ENCODE results near the gene SMU1. TPM values are rescaled to one million over a fixed set of nuclear protein-coding genes. Genes with fewer than 3 reads are reported as not detected.

SMU1 gene
- total RNA-seq, 1 donor from 2014 or later = 19.6 TPM

DNA sequence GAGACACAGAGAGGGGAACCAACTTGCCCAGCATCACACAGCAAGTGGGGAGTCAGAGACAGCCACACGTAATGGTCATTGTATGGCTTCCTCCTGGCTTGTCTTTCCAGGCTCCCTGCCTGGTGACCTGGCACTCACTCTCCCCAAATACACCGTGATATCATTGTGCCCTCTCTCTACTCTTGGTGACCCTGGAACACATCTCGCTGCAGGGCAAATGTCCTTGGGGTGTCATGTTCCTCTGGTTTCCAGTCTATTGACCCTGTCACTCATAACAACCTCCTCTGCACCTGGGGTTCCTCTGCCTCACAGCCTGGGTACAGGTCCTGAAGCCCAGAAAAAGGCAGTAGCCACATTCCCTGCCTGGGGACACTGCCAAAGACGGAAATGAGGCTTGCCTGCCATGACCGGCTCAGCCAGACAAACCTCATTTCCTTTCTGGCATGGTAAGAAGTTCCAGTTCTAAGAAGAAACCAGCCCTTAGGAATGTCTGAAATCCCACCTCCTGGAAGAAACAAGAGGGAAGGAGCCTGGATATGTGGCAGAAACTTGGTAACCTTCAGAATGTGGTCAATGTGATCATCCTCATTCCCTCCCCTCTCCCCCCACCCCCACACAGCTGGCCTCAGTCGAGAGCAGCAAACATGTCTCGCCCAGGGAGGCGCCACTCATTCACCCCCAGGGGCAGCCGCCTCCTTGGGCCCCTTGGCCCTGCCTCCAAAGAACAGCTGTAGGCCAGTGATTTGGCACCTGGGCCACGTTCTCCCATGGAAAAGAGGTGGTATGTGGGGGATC lies 30.6 kb upstream of the SMU1 start:
- no peaks in the 10 kb centered on the region for H3K36me3 Mint-ChIP-seq (ENCODE audit: unreplicated experiment)
- H3K4me3 Mint-ChIP-seq (ENCODE audit: unreplicated experiment) = no peak overlapping the region
- no peak for TF ChIP-seq CTCF (IDR thresholded peaks at IDR 0.05; ENCODE audit: partially characterized antibody, unreplicated experiment)
- peaks cover 2% of the 10 kb centered on the region for H3K27me3 Mint-ChIP-seq (ENCODE audit: unreplicated experiment)
- peaks cover 3% of the 10 kb centered on the region for H3K9me3 Mint-ChIP-seq (ENCODE audit: unreplicated experiment)
- H3K4me1 Mint-ChIP-seq (ENCODE audit: low read depth, unreplicated experiment) = peaks cover 2% of the 10 kb centered on the region
- no peak overlapping the region for H3K27ac Mint-ChIP-seq (ENCODE audit: unreplicated experiment)
- no peak for DNase-seq

GRCh38 chr9:33106372-33106771 lies 29.9 kb upstream of the SMU1 start:
- Mint-ChIP-seq H3K27ac (ENCODE audit: unreplicated experiment) (no peak overlapping the region), H3K9me3 (ENCODE audit: unreplicated experiment) (peaks cover 3% of the 10 kb centered on the region), H3K27me3 (ENCODE audit: unreplicated experiment) (peaks cover 2% of the 10 kb centered on the region), H3K4me1 (ENCODE audit: low read depth, unreplicated experiment) (peaks cover 2% of the 10 kb centered on the region), H3K4me3 (ENCODE audit: unreplicated experiment) (no peak overlapping the region), H3K36me3 (ENCODE audit: unreplicated experiment) (no peaks in the 10 kb centered on the region)
- no peak for TF ChIP-seq CTCF (IDR thresholded peaks at IDR 0.05; ENCODE audit: partially characterized antibody, unreplicated experiment)
- DNase-seq = no peak

DNA sequence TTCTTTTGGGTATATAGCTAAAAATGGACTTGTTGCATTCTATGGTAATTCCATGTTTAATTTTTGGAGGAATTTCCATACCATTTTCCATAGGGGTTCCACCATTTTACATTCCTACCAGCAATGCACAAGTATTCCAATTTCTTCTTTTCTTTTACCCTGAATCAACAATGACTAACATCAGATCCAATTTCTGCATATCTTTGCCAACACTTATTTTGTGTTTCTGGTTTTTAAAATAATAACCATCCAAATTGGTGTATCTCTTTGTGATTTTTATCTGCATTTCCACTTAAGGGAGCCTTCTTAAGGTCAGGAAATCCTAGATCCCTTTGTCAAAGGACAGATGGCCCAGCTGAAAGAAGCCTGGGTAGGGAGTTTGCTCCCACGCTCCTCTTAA lies 29.5 kb upstream of the SMU1 start:
- Mint-ChIP-seq H3K27me3 (ENCODE audit: unreplicated experiment) (peaks cover 2% of the 10 kb centered on the region), H3K27ac (ENCODE audit: unreplicated experiment) (no peak overlapping the region), H3K4me1 (ENCODE audit: low read depth, unreplicated experiment) (peaks cover 2% of the 10 kb centered on the region)

DNA sequence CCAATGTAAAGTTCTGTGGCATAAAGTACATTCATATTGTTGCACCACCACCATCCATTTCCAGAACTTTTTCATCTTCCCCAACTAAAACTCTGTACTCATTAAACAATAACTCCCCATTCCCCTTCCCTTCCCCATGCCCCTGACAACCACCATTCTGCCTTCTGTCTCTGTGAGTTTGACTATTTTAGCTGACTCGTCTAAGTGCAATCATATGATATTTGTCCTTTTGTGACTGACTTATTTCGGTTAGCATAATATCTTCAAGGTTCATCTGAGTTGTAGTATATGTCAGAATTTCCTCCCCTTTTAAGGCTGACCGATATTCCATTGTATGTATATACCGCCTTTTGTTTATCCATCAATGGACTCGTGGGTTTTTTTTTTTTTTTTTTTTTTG lies 29.0 kb upstream of the SMU1 start:
- no peak overlapping the region for H3K27ac Mint-ChIP-seq (ENCODE audit: unreplicated experiment)
- DNase-seq = no peak
- no peaks in the 10 kb centered on the region for H3K36me3 Mint-ChIP-seq (ENCODE audit: unreplicated experiment)
- H3K9me3 Mint-ChIP-seq (ENCODE audit: unreplicated experiment) = peaks cover 3% of the 10 kb centered on the region
- H3K4me1 Mint-ChIP-seq (ENCODE audit: low read depth, unreplicated experiment) = peaks cover 2% of the 10 kb centered on the region
- no peak for TF ChIP-seq CTCF (IDR thresholded peaks at IDR 0.05; ENCODE audit: partially characterized antibody, unreplicated experiment)
- peaks cover 2% of the 10 kb centered on the region for H3K27me3 Mint-ChIP-seq (ENCODE audit: unreplicated experiment)
- H3K4me3 Mint-ChIP-seq (ENCODE audit: unreplicated experiment) = no peak overlapping the region

More for the DNA sequence above, 29.5 kb upstream of the SMU1 start:
- no peak for DNase-seq
- no peak for TF ChIP-seq CTCF (IDR thresholded peaks at IDR 0.05; ENCODE audit: partially characterized antibody, unreplicated experiment)
- Mint-ChIP-seq H3K4me3 (ENCODE audit: unreplicated experiment) (no peak overlapping the region), H3K36me3 (ENCODE audit: unreplicated experiment) (no peaks in the 10 kb centered on the region), H3K9me3 (ENCODE audit: unreplicated experiment) (peaks cover 3% of the 10 kb centered on the region)

DNA sequence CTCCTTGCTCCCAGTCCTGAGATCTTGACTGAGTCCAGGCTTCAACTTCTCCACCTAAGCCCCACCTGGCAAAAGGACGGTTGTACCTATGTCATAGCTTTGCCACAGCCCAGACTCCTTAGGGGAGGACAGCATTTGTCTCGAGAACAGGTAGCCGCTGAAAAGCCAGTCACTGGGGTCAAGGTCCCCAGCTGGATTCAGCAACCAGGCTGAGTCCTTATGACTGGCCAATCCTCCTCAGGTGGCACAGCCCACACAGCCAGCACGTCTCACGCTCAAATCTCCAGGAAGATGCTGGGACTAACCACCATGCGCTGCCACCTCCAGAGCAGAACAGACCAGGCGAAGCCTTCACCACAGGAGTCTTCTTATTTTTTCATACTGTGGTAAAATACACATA lies 27.9 kb upstream of the SMU1 start:
- Mint-ChIP-seq H3K4me1 (ENCODE audit: low read depth, unreplicated experiment) (peaks cover 2% of the 10 kb centered on the region), H3K27me3 (ENCODE audit: unreplicated experiment) (peaks cover 2% of the 10 kb centered on the region), H3K9me3 (ENCODE audit: unreplicated experiment) (peaks cover 3% of the 10 kb centered on the region), H3K36me3 (ENCODE audit: unreplicated experiment) (no peaks in the 10 kb centered on the region), H3K27ac (ENCODE audit: unreplicated experiment) (no peak overlapping the region), H3K4me3 (ENCODE audit: unreplicated experiment) (no peak overlapping the region)
- TF ChIP-seq CTCF (IDR thresholded peaks at IDR 0.05; ENCODE audit: partially characterized antibody, unreplicated experiment) = no peak
- no peak for DNase-seq

Measured in glutamatergic neuron (in vitro differentiated cells).